Adrenal gland (tissue), 5 donors: ENCODE data around the gene MBLAC1.

Experiments
- POLR2A ChIP-seq, 2 donors: fragments of 450-650 bp; IDR thresholded peaks; one replicate each; pipeline ENCODE4 v1.6.1; 2017; ENCODE audit warnings: antibody characterized with exemption in 2 of 2, mild to moderate bottlenecking in 2 of 2, moderate library complexity in 1 of 2
- TF ChIP-seq, protein P1 (sequence below), 6 experiments: fragments of 450-650 bp in 4 of 6; fragments of 200-600 bp in 2 of 6; sonication (generic) in 1 of 6; IDR thresholded peaks; 1 replicate in 5 of 6; 2 replicates in 1 of 6; pipeline versions ENCODE4 v1.5.1 to v1.8.0; 2016 to 2021; ENCODE audit warnings: antibody characterized with exemption in 6 of 6, mild to moderate bottlenecking in 2 of 6, moderate library complexity in 1 of 6
- donor health status: DM: no; HTN: no; CAD: no.

DNA sequence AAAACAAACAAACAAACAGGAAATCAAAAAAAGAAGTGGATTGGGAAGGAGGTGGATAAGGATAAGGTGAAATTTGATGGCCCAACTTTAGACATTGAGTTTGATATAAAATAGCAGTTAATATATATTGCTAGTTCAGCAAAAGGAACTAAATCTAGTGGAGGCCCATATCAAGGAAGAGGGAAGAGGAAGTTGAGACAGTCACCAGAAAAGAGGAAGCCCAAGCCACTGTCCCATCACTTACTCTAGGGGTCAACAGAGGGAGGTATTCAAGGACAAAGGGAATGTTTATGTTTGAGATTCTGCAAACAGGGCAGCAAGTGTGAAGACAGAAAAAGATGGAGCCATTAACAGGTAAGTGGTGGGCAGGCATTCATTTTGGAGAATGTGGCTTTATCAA, 25.6 kb downstream of the MBLAC1 start:
- TF ChIP-seq, protein P1, sequence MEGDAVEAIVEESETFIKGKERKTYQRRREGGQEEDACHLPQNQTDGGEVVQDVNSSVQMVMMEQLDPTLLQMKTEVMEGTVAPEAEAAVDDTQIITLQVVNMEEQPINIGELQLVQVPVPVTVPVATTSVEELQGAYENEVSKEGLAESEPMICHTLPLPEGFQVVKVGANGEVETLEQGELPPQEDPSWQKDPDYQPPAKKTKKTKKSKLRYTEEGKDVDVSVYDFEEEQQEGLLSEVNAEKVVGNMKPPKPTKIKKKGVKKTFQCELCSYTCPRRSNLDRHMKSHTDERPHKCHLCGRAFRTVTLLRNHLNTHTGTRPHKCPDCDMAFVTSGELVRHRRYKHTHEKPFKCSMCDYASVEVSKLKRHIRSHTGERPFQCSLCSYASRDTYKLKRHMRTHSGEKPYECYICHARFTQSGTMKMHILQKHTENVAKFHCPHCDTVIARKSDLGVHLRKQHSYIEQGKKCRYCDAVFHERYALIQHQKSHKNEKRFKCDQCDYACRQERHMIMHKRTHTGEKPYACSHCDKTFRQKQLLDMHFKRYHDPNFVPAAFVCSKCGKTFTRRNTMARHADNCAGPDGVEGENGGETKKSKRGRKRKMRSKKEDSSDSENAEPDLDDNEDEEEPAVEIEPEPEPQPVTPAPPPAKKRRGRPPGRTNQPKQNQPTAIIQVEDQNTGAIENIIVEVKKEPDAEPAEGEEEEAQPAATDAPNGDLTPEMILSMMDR (IDR thresholded peaks at IDR 0.05), result no peak
- TF ChIP-seq POLR2A (IDR thresholded peaks at IDR 0.05), result no peak
